Activated naive CD8-positive, alpha-beta T cell treated with anti-CD3 and anti-CD28 coated beads, Interleukin-2, amount 50 U/mL, for 24 hours (primary cell): ENCODE measurements around the gene KIF27.
"Not testable (repeated sequence)": the region's sequence is repeated elsewhere in the genome, so short reads cannot be mapped to it uniquely, and the experiment has no call there.

Experiments used
- ATAC-seq: fragments of 150-1000 bp; cut with Tn5 transposase; one replicate; pipeline ENCODE4 v1.10.0; 2021
- DNase-seq: peaks from one replicate; pipeline ENCODE4 v3.0.0; 2021
- H3K27ac Mint-ChIP-seq: one replicate; pipeline ENCODE4 v1.8.0; 2021; ENCODE audit warnings: mild to moderate bottlenecking, mixed read lengths
- H3K27me3 Mint-ChIP-seq: one replicate; pipeline ENCODE4 v1.8.0; 2021; ENCODE audit warnings: mixed read lengths
- H3K36me3 Mint-ChIP-seq: one replicate; pipeline ENCODE4 v1.8.0; 2021; ENCODE audit warnings: low read depth, mixed read lengths
- H3K4me1 Mint-ChIP-seq: one replicate; pipeline ENCODE4 v1.8.0; 2021; ENCODE audit warnings: mixed read lengths
- H3K4me3 Mint-ChIP-seq: one replicate; pipeline ENCODE4 v1.8.0; 2021; ENCODE audit warnings: mild to moderate bottlenecking, moderate library complexity, mixed read lengths
- H3K9me3 Mint-ChIP-seq: one replicate; pipeline ENCODE4 v1.8.0; 2021; ENCODE audit warnings: mixed read lengths

Gene KIF27

DNA sequence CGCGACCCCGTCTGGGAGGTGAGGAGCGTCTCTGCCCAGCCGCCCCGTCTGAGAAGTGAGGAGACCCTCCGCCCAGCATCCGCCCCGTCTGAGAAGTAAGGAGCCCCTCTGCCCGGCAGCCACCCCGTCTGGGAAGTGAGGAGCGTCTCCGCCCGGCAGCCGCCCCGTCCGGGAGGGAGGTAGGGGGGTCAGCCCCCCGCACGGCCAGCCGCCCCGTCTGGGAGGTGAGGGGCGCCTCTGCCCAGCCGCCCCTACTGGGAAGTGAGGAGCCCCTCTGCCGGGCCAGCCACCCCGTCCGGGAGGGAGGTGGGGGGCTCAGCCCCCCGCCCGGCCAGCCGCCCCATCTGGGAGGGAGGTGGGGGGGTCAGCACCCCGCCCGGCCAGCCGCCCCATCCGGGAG lies 117.3 kb downstream of the KIF27 start:
- DNase-seq, ATAC-seq, H3K4me1 Mint-ChIP-seq, H3K4me3 Mint-ChIP-seq, H3K9me3 Mint-ChIP-seq, H3K36me3 Mint-ChIP-seq, H3K27ac Mint-ChIP-seq, H3K27me3 Mint-ChIP-seq: not testable (repeated sequence)

DNA sequence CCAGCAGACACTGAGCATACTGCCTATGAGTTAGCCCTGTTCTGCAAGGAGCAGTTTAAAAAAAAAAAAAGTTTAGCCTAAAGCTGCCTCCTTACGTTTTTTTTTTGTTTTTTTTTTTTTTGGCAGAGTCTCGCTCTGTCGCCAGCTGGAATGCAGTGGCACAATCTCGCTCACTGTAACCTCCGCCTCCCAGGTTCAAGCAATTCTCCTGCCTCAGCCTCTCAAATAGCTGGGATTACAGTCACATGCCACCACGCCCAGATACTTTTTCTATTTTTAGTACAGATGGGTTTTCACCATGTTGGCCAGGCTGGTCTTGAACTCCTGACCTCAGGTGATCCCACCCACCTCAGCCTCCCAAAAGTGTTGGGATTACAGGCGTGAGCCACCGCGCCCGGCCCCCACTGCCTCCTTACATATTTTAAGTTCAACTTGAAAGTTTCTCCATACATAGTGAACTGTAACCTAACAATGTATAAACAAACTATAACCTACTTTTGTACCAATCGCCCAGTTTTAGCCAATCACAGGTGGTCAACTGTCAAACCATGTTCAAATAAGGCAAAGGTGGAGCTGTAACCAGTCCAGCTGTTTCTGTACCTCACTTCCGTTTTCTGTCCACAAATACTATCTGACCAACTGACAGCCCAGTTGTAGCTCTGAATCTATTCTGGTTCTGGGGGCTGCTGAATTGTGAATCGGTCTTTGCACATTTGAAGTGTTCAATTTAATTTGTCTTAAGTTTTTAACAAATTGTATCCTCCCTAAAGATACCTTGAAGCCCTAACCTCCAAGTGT lies 120.8 kb downstream of the KIF27 start:
- peaks cover 5% of the 10 kb centered on the region for H3K36me3 Mint-ChIP-seq
- no peak overlapping the region for H3K4me3 Mint-ChIP-seq
- H3K9me3 Mint-ChIP-seq: no peaks in the 10 kb centered on the region
- DNase-seq (no peak), ATAC-seq (no peak)
- no peak overlapping the region for H3K27ac Mint-ChIP-seq
- H3K4me1 Mint-ChIP-seq: no peaks in the 10 kb centered on the region
- no peaks in the 10 kb centered on the region for H3K27me3 Mint-ChIP-seq

DNA sequence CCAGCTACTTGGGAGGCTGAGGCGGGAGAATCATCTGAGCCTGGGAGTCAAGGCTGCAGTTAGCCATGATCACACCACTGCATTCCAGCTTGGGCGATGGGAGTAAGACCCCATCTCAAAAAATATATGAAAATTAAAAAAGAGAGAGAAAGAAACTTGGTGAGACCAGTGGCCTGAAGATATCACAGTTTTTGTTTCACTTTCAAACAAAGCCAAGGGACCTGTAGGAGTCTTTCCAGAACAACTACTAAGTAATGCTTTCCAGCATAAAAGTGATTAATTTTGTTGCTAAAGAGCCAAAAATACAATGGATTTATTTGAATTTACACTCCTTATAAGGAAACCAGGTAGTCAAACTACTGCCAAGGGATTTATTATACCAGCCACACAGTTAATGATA lies 127.2 kb downstream of the KIF27 start:
- DNase-seq (no peak), ATAC-seq (no peak)
- no peaks in the 10 kb centered on the region for H3K27me3 Mint-ChIP-seq
- H3K9me3 Mint-ChIP-seq: no peaks in the 10 kb centered on the region
- no peak overlapping the region for H3K4me3 Mint-ChIP-seq
- H3K27ac Mint-ChIP-seq: no peak overlapping the region
- H3K4me1 Mint-ChIP-seq: no peaks in the 10 kb centered on the region
- peaks cover 3% of the 10 kb centered on the region for H3K36me3 Mint-ChIP-seq

DNA sequence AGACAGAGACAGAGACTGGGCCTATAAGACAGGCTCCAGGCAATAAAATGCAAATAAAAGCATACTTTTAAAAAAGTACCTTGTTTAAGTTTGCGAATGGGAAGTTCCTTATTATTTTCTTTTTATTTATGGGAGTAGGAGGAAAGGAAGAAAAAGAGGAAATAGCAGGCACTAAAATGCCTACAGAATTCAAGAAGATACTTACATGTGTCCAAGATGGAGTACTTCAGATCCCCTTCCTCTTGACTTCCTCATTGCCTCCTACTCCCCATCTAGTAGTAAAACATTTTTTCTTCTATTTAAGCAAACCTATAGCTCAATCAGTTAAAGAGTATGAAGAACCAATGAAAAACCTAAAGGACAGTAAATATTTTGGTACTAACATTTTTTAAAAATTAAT lies 128.5 kb downstream of the KIF27 start:
- H3K36me3 Mint-ChIP-seq: peaks cover 2% of the 10 kb centered on the region
- no peaks in the 10 kb centered on the region for H3K27me3 Mint-ChIP-seq

More for the DNA sequence above, 128.5 kb downstream of the KIF27 start:
- Mint-ChIP-seq H3K27ac (no peak overlapping the region), H3K9me3 (no peaks in the 10 kb centered on the region), H3K4me3 (no peak overlapping the region), H3K4me1 (no peaks in the 10 kb centered on the region)
- no peak for ATAC-seq
- DNase-seq: no peak
